HG03457 (cell line): ENCODE data around the gene PRCD.

Experiments
- ATAC-seq: cut with Tn5 transposase; IDR thresholded peaks from one replicate; pipeline ENCODE4 v1.9.1; 2021; ENCODE audit warnings: moderate number of reproducible peaks; ENCODE audit not compliant: unreplicated experiment

PRCD gene

DNA sequence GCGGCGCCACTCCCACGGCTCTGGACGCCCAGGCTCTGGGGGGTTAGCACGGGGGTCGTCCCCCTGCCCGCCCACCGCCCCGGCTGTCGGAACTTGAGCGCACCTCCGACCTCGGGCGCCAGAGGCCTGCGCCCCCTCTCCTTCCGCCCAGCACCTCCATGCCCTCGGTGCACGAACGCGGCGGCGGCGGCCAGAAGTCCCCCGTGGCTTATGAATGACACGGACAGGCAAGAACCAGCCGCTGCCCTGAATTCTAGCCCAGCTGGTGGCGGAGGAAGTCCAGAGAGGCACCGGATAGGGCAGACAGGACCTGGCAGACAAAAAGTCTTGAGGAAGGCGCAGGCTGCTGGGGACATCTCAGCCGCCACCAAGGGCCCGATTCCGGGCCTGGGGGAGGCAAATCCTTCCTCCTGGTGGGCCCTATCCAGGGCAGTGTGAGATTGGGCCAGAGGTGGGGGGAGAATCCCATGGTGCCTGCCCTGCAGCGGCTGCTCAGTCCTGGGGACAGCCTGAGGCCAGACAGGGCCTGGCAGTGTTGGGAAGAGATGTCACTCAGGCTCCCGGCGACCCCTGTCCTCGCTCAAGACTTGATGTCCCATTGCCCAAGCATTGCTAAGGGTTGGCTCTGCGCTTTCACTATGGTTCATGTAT, 1.4 kb upstream of the PRCD start:
- no peak for ATAC-seq

DNA sequence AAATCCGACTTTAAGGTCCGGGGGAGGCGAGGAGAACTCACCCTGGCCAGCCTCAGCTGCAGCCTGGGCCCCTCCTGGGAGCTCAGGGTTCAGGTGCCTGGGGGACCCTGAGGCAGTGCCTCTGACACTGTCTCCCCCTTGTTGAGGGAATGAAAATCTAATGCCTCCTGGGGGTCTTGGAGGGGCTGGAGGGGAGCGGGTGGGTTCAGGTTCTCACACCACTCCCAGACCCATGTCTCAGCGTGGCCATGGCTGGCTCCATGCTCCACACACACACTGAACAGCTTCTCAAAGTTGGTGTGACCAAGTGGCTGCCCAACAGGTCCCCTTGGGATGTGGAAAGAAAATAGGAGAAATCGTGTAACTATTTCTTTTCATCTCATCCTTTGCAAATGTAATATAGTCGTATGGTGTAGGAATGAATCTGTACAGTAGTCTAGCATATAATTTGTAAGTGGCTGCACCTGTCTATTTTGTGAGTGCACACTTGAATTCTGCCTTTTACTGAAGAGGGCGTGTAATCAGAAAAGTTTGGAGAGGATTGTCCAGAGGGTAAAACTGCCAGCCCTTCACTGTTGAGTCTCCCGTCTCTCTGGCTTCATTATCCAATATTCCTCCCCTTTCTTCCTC, 788 bp upstream of the PRCD start:
- no peak for ATAC-seq

DNA sequence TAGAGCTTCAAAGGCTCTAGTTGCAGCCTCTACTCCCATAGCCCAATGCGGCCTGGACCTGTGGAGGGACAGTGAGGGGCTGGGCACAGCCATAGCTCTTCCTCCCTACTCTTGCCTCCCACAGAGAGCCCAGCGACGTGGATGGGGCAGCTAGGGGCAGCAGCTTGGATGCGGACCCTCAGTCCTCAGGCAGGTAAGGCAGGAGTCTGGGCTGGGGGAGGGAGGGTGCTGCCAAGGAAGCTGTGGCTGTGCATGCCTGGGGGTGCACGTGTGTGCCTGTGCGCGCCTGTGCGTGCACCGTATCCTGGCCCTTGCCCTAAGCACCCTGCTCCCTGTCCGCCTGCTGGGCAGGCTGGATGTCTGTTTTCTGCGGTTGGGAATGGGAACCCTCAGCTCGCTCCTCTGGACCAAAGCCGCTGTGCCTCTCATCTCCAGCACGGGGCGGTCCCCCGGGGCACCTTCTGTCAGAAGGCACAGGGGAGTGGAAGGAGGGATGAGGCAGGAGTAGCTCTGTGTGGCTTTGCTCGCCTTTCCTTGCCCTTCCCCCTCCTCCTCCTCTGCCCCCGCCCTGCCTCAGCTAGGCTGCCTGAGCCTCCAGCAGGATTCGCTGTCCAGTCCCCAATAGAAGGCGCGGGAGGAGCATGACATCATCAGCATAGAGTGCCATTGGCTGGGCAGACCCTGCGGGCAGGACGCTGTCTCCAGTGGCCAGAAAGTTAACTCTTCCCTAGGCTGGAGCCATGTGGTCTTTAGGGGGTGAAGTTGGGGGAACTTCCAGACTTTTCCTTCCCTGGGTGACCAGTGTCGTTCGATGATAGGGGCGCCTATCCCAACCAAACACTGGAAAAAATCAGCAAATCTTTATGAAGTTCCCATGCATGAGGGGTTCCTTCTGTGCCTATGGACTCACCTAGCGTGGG, 797 bp downstream of the PRCD start:
- no peak for ATAC-seq

DNA sequence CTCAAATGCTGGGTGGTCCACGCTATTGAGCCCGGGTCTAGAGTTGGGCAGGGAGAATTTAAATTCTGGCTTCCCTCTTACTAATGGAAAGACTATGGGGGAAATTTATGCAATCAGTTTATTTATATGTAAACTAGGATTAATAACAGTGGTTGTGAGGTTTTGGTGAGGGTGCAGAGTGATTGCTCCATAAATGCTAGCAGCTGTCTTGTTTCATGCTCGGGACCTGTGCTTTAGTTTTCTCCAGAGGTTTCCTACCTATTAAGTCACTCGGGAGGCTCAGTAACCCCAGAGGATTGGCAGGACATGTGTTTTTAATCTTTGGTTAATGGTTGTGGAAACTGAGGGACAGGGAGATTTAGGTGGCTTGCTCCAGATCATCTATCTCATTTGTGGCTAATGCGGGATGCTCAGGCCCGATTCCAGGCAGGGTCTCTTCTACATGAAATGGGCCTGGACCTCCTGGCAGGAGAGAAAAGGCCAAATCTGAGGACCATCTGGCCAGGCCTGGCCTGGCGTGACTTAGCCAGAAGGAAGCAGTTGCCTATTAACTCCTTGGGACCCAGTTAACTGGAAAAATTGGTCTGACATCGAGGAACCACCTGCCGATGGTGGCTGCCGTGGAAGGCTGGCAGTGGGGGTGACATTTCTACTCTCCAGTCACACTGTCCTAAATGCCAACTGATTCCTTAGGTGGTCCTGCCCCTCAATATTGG, 2.1 kb downstream of the PRCD start:
- ATAC-seq = no peak

DNA sequence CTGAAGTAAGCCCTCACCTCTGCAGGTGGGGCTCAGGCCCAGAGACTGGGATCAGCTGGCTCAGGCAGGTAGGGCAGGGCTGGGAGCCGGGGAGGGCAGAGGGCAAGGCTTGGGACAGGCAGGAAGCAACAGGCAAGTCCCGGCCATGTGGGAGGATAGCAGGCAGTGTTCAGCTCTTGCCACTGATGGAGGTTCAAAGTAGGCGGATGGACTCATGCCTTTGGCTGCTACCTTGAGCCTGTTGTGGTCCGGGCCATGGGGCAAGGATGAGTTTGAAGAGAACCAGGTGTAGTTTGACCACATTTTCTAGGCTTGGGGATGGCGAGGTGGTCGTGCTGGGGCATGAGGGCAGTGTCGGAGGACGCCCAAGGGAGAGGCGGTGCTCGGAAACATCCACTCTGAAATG, 2.7 kb downstream of the PRCD start:
- no peak for ATAC-seq

DNA sequence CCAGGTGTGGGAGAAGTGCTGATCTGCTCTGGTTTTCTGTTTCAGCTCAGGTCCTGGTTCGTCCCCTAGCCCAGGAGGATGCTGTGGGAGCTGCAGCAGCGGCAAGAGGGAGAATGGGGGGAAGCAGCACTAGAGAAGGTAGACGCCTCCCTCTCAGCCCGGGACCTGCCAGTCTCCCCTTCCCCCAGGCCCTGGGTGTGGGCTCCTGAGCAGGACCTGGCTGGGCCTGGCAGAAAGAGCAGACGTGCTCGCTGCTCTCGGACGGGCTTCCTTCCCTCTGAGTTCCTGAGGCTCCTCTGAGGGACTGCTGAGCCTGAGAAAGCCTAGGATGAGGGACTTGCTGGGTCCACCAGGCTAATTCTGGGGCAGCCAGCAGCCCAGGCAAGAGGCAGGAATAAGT, 3.1 kb downstream of the PRCD start:
- ATAC-seq = no peak

DNA sequence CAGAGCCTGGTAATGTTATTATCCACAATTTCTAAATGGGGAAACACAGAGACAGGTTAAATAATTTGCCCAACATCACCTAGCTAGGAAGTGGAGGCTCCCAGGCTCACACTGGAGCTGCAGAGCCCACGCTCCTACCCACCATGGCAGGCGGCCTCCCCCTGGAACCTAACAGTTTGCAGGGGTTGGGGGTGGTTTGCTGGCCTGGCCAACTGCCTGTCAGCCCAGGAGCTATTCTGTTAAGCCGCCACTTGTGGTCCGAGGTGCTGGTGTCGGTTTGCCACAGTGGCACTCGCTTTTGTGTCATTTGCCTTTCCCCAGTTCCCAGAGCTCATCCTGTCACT, 3.6 kb downstream of the PRCD start:
- ATAC-seq = no peak

DNA sequence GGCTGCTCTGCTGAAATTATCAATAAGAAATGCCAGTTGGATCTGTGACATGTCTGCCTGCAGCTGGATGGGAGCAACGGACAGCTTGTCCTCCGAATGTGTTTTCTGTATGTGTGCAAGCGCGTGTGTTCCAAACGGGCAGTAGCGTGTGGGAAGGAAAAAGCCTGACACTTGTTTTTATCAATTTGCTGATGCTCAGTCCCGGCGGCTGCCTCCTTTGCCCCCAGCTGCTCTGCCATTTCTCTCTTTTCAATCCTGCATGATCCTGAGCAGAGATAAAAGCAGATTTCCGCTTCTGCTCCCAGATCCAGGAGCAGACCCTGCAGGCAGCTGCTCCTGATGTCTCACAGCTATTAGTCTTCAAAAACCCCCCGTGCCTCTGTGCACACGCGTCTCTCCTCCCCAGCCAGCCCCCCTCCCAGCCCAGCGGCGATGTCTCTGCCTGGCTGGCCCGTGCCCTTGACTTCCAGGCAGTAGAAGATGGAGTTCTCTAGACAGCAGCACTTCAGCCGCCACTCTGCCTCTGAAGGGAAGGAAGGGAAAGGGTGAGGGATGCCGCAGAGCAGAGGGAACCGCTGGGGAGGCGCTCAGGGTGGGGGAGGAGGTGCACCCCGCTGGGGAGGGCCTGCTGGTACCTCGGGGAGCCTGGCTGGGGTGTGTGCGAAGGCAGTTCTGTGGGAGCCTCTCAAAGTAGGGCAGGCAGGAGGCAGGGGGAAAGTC, 4.1 kb downstream of the PRCD start:
- no peak for ATAC-seq

DNA sequence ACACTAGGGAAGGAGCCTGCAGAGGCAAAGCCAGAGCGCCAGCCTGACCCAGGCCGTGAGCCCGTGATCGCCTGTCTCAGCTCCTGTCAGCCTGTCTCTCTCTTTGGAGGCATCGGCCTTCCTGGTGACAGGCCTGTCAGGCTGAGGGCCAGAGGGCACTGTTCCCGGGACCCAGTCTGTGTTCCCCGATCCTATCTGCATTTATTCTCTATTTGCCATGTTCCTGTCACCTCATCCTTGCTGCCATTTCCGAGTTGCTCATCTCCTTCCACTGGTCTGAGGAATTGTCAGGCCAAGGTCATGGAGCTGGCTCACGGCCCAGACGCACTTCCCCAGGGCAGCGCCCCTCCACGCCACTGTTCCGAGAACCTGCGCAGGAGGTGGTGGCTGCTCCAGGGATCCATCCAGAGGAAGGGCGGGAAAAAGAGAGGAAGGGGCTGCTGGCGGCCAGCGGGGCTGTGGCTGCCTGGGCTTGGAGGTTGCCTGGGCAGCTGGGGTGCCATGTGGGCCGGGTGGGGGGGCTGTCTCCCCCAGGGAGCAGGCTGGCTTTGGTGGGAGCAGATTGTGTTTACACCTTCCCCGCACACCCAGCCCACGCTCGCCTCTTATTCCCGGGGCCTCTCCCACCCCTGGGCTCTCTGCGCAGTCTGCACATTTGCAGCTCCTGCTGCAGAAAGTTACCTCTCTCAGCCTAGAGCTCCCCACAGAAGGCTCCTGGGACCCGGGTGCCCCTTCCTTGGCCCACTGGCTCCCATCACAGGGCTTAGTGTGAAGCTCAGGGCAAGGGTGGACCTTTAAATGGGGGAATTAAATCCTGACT, 4.9 kb downstream of the PRCD start:
- no peak for ATAC-seq

DNA sequence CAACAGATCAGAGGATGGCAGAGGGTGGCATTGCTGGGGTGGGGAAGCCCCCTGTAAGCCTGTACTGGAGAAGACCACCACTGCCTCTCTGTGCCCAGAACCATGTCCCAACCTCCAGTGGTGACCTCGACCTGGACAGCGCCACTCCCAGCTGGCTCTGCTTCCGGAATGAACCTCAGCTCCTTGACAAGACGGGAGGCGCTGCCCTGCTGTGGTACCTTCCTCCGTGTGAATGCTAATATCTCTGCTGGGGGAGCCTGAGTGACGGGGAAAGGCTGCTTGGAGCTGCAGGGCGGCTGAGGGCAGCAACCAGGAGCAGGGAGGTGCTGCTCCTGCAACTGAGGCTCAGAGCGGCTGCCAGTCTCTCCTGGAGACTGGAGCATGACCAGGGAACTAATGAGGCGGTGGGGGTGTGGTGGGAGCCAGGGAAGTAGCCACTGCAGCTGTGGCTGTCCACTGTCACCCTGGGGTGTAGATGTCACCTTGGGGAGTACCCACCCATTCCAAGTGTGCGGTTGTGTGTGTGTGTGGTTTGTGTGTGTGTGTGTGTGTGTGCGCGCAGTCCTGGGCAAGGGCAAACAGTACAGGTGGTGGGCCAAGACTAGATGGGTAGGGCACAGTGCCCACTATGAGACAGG, 6.2 kb downstream of the PRCD start:
- ATAC-seq = no peak

DNA sequence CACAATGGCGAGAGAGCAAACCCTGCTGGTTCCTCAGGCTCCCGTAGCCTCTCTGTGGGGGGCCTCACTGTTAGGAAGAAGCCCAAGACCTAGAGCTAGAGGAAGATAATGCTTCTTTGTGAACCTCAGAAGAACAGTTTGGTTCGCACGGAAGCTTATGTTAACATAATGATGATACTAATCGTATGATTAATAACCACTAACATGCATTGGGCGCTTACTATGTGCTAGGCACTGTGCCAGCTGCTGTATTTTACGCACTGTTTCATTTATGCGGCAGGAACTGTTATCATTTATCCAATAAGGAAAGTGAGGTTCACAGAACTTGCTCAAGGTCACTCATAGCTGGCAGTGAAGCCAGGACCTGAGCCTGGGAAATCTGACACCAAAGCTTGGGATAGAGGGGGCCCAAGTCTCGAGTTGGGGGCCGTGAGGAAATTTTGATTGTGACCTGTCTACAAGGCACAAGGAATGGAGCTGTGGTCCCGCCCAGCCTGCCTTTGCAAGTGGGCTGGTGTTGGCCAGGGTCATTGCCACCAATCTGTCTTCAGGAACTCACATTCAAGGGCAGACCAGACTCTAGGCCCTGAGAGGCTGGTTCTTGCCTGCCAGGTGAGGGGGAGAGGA, 6.8 kb downstream of the PRCD start:
- ATAC-seq = no peak

DNA sequence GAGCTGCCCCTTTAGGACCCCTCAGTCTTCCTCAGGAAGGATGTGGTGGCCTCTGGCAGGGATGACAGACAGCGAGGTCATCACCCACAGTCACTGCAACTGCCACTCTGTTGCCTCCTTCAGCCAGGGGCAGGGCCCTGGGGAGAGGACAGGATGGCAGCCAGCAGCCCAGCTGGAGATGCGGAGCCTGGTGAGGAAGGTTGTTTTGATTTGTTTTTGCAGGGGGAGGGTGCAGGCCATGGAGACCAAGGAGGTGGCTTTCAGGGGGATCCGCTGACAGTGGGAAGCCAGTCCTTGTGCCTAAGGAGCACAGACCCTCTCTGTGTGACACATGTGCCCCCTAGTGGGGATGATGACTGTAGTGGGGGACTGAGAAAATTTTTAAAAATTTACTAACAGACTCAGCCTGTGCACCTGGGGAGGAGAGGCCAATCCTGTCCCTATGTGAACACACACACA, 7.4 kb downstream of the PRCD start:
- no peak for ATAC-seq

DNA sequence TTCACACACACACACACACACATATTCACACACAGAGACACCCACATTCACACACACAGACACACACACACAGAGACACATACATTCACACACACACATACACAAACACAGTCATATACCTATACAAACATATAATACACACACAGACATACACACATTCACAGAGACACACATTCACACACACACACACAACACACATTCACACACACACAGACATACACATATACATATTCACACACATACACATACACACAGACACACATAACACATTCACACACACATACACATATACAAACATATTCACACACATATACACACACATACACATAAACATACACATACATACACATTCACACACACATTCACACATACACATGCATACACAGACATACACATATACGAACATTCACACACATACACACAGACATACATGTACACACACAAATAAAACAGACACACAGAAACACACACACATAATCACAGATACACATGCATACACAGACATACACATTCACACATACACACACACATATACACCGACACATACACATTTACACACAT, 7.9 kb downstream of the PRCD start:
- no peak for ATAC-seq

DNA sequence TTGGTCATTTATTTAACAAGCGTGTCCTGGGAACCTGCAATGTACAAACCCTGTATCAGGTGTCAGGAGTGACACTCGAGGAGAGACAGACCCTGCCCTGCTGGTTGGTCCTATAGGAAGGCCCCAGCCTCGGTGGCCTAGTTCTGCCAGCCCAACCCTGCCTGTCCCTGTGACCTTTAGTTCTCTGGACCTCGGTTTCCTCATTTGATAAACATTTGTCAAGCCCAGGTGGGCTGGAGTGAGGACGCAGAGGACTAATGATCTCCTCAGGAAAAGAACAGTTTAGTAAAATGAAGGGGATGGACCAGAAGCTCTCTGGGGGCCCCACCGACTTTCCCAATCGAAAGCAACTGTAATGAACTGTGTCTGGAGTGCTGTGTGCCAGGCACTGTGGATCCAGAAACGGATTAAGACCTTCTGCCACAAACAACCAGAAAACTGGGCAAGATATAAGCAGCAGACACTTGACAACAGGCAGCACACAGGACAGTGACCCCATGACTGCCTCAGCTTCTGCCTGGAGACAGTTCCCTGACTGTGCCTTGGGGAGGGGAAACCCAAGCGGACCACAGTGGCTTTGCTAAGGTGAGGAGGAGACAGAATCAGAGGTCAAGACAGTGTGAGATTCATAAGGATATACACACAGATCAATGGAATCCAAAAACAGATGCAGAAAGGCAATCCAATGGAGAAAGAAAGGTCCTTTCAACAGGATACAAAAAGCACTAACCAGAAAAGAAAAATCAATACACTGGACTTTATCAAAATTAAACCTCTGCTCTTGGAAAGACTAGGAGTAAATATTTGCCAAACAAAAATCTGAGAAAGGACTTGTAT, 8.8 kb downstream of the PRCD start:
- no peak for ATAC-seq

DNA sequence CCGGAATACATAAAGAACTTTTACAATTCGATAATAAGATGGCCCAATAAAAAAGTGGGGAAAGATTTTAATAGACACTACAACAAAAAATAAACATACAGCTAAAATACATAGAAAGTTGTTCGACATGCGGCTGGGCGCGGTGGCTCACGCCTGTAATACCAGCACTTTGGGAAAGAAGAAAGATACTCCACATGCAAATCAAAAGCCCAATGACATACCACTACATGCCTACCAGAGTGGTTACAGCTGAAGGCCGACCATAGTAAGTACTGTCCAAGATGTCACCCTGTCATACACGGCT, 9.3 kb downstream of the PRCD start:
- ATAC-seq = no peak

DNA sequence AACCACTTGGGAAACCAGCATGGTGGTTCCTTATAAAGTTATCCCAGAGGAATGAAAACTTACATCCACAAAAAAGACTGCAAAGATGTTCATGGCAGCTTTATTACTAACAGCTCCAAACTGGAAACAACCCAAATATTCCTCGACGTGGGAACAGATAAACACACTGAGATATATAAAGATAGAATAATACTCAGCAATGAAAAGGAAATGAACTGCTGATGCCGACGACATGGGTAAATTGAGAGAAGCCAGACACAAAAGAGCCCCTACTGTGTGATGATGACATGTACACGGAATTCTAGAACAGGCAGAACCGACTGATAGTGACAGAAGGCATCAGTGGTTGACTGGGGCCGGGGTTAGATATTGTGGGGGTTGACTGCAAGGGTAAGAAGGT, 9.7 kb downstream of the PRCD start:
- no peak for ATAC-seq

DNA sequence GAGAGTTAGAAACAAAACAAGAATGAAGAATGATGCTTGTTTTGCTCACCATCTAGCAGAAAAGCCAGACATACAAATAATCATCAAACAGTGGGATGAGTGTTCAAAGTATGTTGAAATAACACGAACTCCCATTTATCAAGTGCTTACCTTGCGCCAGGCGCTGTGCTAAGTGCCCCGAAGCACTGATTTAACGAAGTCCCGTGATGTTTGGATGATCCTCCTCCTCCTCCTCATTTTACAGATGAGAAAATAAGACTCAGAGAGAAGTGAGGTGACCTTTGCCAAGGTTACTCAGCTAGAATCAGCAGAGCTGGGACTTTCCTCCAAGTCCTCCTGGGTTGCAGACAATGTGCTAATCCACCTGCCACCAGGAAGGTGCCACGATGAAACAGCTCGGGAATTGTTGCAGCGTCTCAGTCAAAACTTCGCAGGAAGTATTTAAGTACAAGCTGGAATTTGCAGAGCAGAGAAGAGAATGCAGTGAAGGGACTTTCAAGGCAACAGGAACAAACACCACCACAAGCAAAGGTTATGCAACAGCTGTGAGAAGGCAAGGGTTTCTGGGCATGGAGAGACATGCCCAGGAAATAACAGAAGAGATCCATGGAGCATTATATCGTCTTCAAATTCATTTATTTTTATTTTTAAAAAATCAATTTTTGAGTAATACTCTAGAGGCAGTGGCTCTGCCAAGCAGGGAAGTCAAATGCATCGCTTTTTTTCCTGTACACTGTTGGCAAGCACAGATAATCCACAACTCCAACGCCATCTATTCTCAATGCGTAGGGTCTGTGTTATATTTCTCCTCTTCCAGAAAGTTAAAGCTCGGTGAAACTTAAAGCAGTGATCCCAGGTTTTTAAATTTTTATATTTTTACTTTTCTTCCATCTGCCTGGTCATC, 11.1 kb downstream of the PRCD start:
- no peak for ATAC-seq
